H1 (cell line): ENCODE measurements around the gene PKP3. TPM values are rescaled to one million over a fixed set of nuclear protein-coding genes. Genes with fewer than 3 reads are reported as not detected.

Experiments
- CTCF ChIA-PET: fragments of 300-600 bp; sonication (Branson Sonifier 250); formaldehyde crosslinking; loops from one replicate; lab custom pipeline; 2021; ENCODE audit not compliant: partially characterized antibody; lab: Charles Lee
- POLR2A ChIA-PET: fragments of 300-600 bp; sonication (Branson Sonifier 250); formaldehyde crosslinking; loops from one replicate; lab custom pipeline; 2021; ENCODE audit warnings: inconsistent platforms; ENCODE audit not compliant: partially characterized antibody; lab: Charles Lee
- DNase-seq, 2 experiments: peaks; one replicate each; pipeline versions ENCODE4 v3.0.0 to v3.0.0-alpha.2; 2010 to 2022; ENCODE audit warnings: low spot score in 2 of 2, low read depth in 1 of 2, mixed read lengths in 1 of 2
- FAIRE-seq: peaks from 2 replicates; lab custom pipeline; 2011; peaks lifted over from hg19 to GRCh38; lab: Jason Lieb, UNC
- H2AFZ ChIP-seq: 2 replicates; pipeline ENCODE4 v1.8.1; 2012; ENCODE audit warnings: low read length, inconsistent platforms
- H2AK5ac ChIP-seq: 2 replicates; pipeline ENCODE4 v1.6.1; 2013; ENCODE audit warnings: low read depth, low read length
- H2BK120ac ChIP-seq: replicated peaks from 2 replicates; pipeline ENCODE3; 2013; ENCODE audit warnings: low read depth, low read length, inconsistent platforms
- H2BK12ac ChIP-seq: 2 replicates; pipeline ENCODE4 v1.6.1; 2013; ENCODE audit warnings: low read depth, low read length
- H2BK15ac ChIP-seq: 2 replicates; pipeline ENCODE4 v1.6.1; 2013; ENCODE audit warnings: low read length
- H2BK20ac ChIP-seq: 2 replicates; pipeline ENCODE4 v1.6.1; 2013; ENCODE audit warnings: low read length
- H2BK5ac ChIP-seq: 2 replicates; pipeline ENCODE4 v1.6.1; 2013; ENCODE audit warnings: low read depth, low read length
- H3K14ac ChIP-seq: 2 replicates; pipeline ENCODE4 v1.6.1; 2013; ENCODE audit warnings: inconsistent platforms; ENCODE audit not compliant: insufficient read length
- H3K18ac ChIP-seq: 2 replicates; pipeline ENCODE4 v1.6.1; 2013; ENCODE audit warnings: low read length; ENCODE audit errors: extremely low read depth
- H3K23ac ChIP-seq: 2 replicates; pipeline ENCODE4 v1.6.1; 2013; ENCODE audit warnings: inconsistent platforms; ENCODE audit not compliant: insufficient read length
- H3K23me2 ChIP-seq: 2 replicates; pipeline ENCODE4 v1.6.1; 2013; ENCODE audit warnings: low read depth, low read length
- H3K27ac ChIP-seq: 2 replicates; pipeline ENCODE4 v1.6.1; 2011; ENCODE audit warnings: low read depth, low read length, inconsistent platforms
- H3K27me3 ChIP-seq, 4 experiments: replicated peaks in 1 of 4; 1 replicate in 1 of 4; 2 replicates in 3 of 4; pipeline versions ENCODE4 v1.6.1 to v1.8.1; 2011 to 2013; ENCODE audit warnings: low read length in 3 of 4, mild to moderate bottlenecking in 3 of 4, inconsistent platforms in 2 of 4, mixed read lengths in 2 of 4, moderate library complexity in 1 of 4; ENCODE audit not compliant: control insufficient read depth in 3 of 4, insufficient read depth in 3 of 4; ENCODE audit errors: extremely low read depth in 1 of 4
- H3K36me3 ChIP-seq, 4 experiments: 2 replicates each; pipeline versions ENCODE4 v1.6.1 to v1.8.1; 2011 to 2013; ENCODE audit warnings: mild to moderate bottlenecking in 4 of 4, low read length in 3 of 4, moderate library complexity in 2 of 4, control low read depth in 1 of 4, inconsistent platforms in 1 of 4; ENCODE audit not compliant: insufficient read depth in 4 of 4, control insufficient read depth in 2 of 4
- H3K4ac ChIP-seq: replicated peaks from 2 replicates; pipeline ENCODE3; 2013; ENCODE audit warnings: low read length, low read depth, mixed read lengths, inconsistent platforms; ENCODE audit not compliant: insufficient read length
- H3K4me1 ChIP-seq, 4 experiments: replicated peaks in 1 of 4; 1 replicate in 1 of 4; 2 replicates in 3 of 4; pipeline versions ENCODE4 v1.6.1 to v1.8.1; 2011 to 2013; ENCODE audit warnings: low read length in 3 of 4, inconsistent platforms in 2 of 4, mixed read lengths in 1 of 4; ENCODE audit not compliant: insufficient read depth in 4 of 4, control insufficient read depth in 3 of 4
- H3K4me2 ChIP-seq, 2 experiments: 2 replicates each; pipeline versions ENCODE4 v1.6.1 to v1.8.1; 2011 to 2013; ENCODE audit warnings: low read depth in 2 of 2, low read length in 2 of 2, control low read depth in 1 of 2, inconsistent platforms in 1 of 2, mild to moderate bottlenecking in 1 of 2; ENCODE audit not compliant: insufficient read depth in 1 of 2
- H3K4me3 ChIP-seq, 4 experiments: fragments of 200-600, 300-600 bp in 1 of 4; sonication (generic), shearing (Covaris generic), sonication (Bioruptor Twin) in 1 of 4; 2 replicates each; pipeline versions ENCODE4 v1.5.1 to v1.8.1; 2011 to 2016; ENCODE audit warnings: low read length in 4 of 4, low read depth in 3 of 4, control low read depth in 2 of 4, inconsistent platforms in 2 of 4, mild to moderate bottlenecking in 2 of 4, mixed read lengths in 1 of 4, moderate library complexity in 1 of 4; ENCODE audit not compliant: insufficient read depth in 2 of 4; ENCODE audit errors: extremely low read depth in 1 of 4
- H3K56ac ChIP-seq: replicated peaks from 2 replicates; pipeline ENCODE3; 2013; ENCODE audit warnings: low read depth, mild to moderate bottlenecking, mixed read lengths, low read length, inconsistent platforms; ENCODE audit not compliant: insufficient read length
- H3K79me1 ChIP-seq: 2 replicates; pipeline ENCODE4 v1.6.1; 2013; ENCODE audit warnings: low read depth, low read length, control low read depth
- H3K79me2 ChIP-seq, 2 experiments: 2 replicates each; pipeline versions ENCODE4 v1.6.1 to v1.8.1; 2012 to 2013; ENCODE audit warnings: low read length in 2 of 2, mild to moderate bottlenecking in 2 of 2, inconsistent platforms in 1 of 2; ENCODE audit not compliant: insufficient read depth in 2 of 2, control insufficient read depth in 1 of 2
- H3K9ac ChIP-seq, 4 experiments: replicated peaks in 1 of 4; 1 replicate in 1 of 4; 2 replicates in 3 of 4; pipeline versions ENCODE4 v1.6.1 to v1.8.1; 2011 to 2013; ENCODE audit warnings: low read depth in 3 of 4, low read length in 3 of 4, control low read depth in 2 of 4, mild to moderate bottlenecking in 2 of 4, moderate library complexity in 2 of 4, inconsistent platforms in 1 of 4; ENCODE audit errors: extremely low read depth in 1 of 4
- H3K9me3 ChIP-seq, 2 experiments: 2 replicates each; pipeline versions ENCODE4 v1.6.1 to v1.8.1; 2012 to 2013; ENCODE audit warnings: mild to moderate bottlenecking in 2 of 2, moderate library complexity in 2 of 2, control low read depth in 1 of 2, inconsistent platforms in 1 of 2, low read depth in 1 of 2, low read length in 1 of 2, mixed read lengths in 1 of 2; ENCODE audit not compliant: insufficient read depth in 2 of 2
- H4K20me1 ChIP-seq, 2 experiments: replicated peaks in 1 of 2; 2 replicates each; pipeline versions ENCODE3 to v1.8.1; 2011 to 2013; ENCODE audit warnings: inconsistent platforms in 2 of 2, low read length in 2 of 2, mild to moderate bottlenecking in 1 of 2; ENCODE audit not compliant: insufficient read depth in 2 of 2, control insufficient read depth in 1 of 2
- H4K5ac ChIP-seq: 2 replicates; pipeline ENCODE4 v1.6.1; 2013; ENCODE audit warnings: low read length, low read depth, mixed read lengths, inconsistent platforms; ENCODE audit not compliant: insufficient read length
- H4K8ac ChIP-seq: 2 replicates; pipeline ENCODE4 v1.8.0; 2013; ENCODE audit warnings: mild to moderate bottlenecking, moderate library complexity, low read length, inconsistent platforms; ENCODE audit not compliant: insufficient read depth; ENCODE audit errors: extremely low read depth
- H4K91ac ChIP-seq: replicated peaks from 2 replicates; pipeline ENCODE3; 2013; ENCODE audit warnings: low read length, mixed read lengths, inconsistent platforms; ENCODE audit not compliant: insufficient read length
- BACH1 ChIP-seq: IDR thresholded peaks from 2 replicates; pipeline ENCODE4 v1.6.1; 2012; ENCODE audit warnings: low read length, improper control_type of control experiment
- JUN ChIP-seq: IDR thresholded peaks from 2 replicates; pipeline ENCODE4 v1.6.1; 2011; ENCODE audit warnings: low read depth, mild to moderate bottlenecking, improper control_type of control experiment, low read length
- PHF8 ChIP-seq: fragments of 200-600 bp; sonication (generic); conservative IDR thresholded peaks from 2 replicates; pipeline ENCODE4 v1.7.1; 2012; ENCODE audit warnings: low read depth, mild to moderate bottlenecking, inconsistent platforms, low read length, moderate library complexity
- RFX5 ChIP-seq: IDR thresholded peaks from 2 replicates; pipeline ENCODE4 v1.6.1; 2011; ENCODE audit warnings: low read depth, low read length, improper control_type of control experiment, borderline replicate concordance
- RNF2 ChIP-seq: fragments of 200-900, 300-1000 bp; sonication (generic); IDR thresholded peaks from 2 replicates; pipeline ENCODE4 v1.7.1; 2016; ENCODE audit warnings: borderline replicate concordance, low read depth, mild to moderate bottlenecking, antibody characterized with exemption, low read length; ENCODE audit not compliant: poor library complexity, severe bottlenecking; ENCODE audit errors: missing control alignments
- SP2 ChIP-seq: IDR thresholded peaks from 2 replicates; pipeline ENCODE4 v1.6.1; 2012; ENCODE audit warnings: mild to moderate bottlenecking, low read length, inconsistent platforms
- SUZ12 ChIP-seq: fragments of 200-600 bp; sonication (generic); IDR thresholded peaks from 2 replicates; pipeline ENCODE4 v1.6.1; 2012; ENCODE audit warnings: mild to moderate bottlenecking, inconsistent platforms, low read length, moderate library complexity, mixed read lengths
- TCF12 ChIP-seq: IDR thresholded peaks from 2 replicates; pipeline ENCODE4 v1.6.1; 2011; ENCODE audit warnings: low read depth, mild to moderate bottlenecking, low read length
- TEAD4 ChIP-seq: IDR thresholded peaks from 2 replicates; pipeline ENCODE4 v1.6.1; 2012; ENCODE audit warnings: low read depth, low read length, inconsistent platforms, mixed read lengths
- WGBS, 2 experiments: shearing (Covaris generic) in 1 of 2; methylation state at CpG; one replicate each; pipeline versions ENCODE4 v1.1.6 to v1.1.7; 2013 to 2015; ENCODE audit warnings: low lambda C conversion rate in 2 of 2, mixed read lengths in 2 of 2, inconsistent platforms in 1 of 2, low coverage in 1 of 2, missing lambda C conversion rate in 1 of 2; ENCODE audit not compliant: insufficient replicate concordance in 2 of 2, insufficient coverage in 1 of 2, insufficient read length in 1 of 2; ENCODE audit errors: extremely low coverage in 1 of 2, missing lambda C conversion rate in 1 of 2; 5-methylcytosine and 5-hydroxymethylcytosine counted together
- polyA plus RNA-seq, 7 experiments: library from polyadenylated mRNA; depleted of rRNA in 3 of 7; stranded (reverse) in 5 of 7; unstranded in 2 of 7; fragments of >200 nt in 5 of 7; fragments of 200-250 nt in 2 of 7; gene quantifications; 1 replicate in 5 of 7; 2 replicates in 1 of 7; 4 replicates in 1 of 7; pipeline versions ENCODE4 v1.2.1 to v1.2.3, GENCODE V29; 2011 to 2013; ENCODE audit warnings: missing spikeins in 2 of 7, mixed read lengths in 2 of 7
- total RNA-seq: library from RNA; stranded (reverse); fragmentation: NEBNext Ultra II Directional; extraction: Animal tissue kit (Norgen Biotek cat#: 25700); gene quantifications from 2 replicates; pipeline ENCODE4 v1.2.1, GENCODE V29; 2021

The PKP3 gene
- total and polyA plus RNA-seq, 2 of the 8 experiments (the other 6 are each of a cell fraction or from before 2014, with no cell fraction given), result 16.7 to 28.7 TPM

- H2AFZ ChIP-seq, result no peak overlapping the region
- no peak overlapping the region for H4K5ac ChIP-seq
- no peak overlapping the region for H3K27ac ChIP-seq
- no peak overlapping the region for H4K8ac ChIP-seq
- no peak overlapping the region for H3K23ac ChIP-seq
- no peak overlapping the region for H3K9ac ChIP-seq
- no peaks in the 10 kb centered on the region for H3K79me1 ChIP-seq
- no peak overlapping the region for H3K56ac ChIP-seq
- no peak overlapping the region for H2BK15ac ChIP-seq
- no peaks in the 10 kb centered on the region for H3K27me3 ChIP-seq
- DNase-seq (no peak), FAIRE-seq (no peak)
- H3K4me3 ChIP-seq, result no peak overlapping the region
- ChIA-PET CTCF (interaction anchor here (0.6 to 1.9 kb wide), 4 partner anchors 9 to 81 kb away, joined by 3 to 6 read pairs (median 4); no protein-coding TSS in a partner anchor), POLR2A (interaction anchor here (0.8 to 3.6 kb wide), 2 partner anchors 12 to 35 kb away, joined by 3 to 21 read pairs; partner anchors contain the start of gene PTDSS2)
- peaks cover 0 to 15% (median 7%) of the 10 kb centered on the region in 4 experiments; a peak in 5 of 7 replicates for H3K4me1 ChIP-seq
- H3K36me3 ChIP-seq, result 0 out of 8 replicates have a peak, but pooled peaks cover 0 to 2% (median 0%) of the 10 kb centered on the region in 4 experiments
- no peak overlapping the region for H3K18ac ChIP-seq
- peaks cover 2% of the 10 kb centered on the region; the same call in 1 of the 2 replicates for H3K23me2 ChIP-seq
- H2BK20ac ChIP-seq, result no peak overlapping the region
- no peak overlapping the region for H3K4me2 ChIP-seq
- H3K4ac ChIP-seq, result no peak overlapping the region
- H4K91ac ChIP-seq, result no peak overlapping the region
- H3K79me2 ChIP-seq, result no peaks in the 10 kb centered on the region
- H2BK5ac ChIP-seq, result no peak overlapping the region
- H2AK5ac ChIP-seq, result no peak overlapping the region
- no peak overlapping the region for H2BK12ac ChIP-seq
- H3K9me3 ChIP-seq, result peaks cover 6 to 10% of the 10 kb centered on the region in 2 experiments; a peak in 3 of 4 replicates
- H3K14ac ChIP-seq, result no peak overlapping the region
- H4K20me1 ChIP-seq, result no peaks in the 10 kb centered on the region
- WGBS, 2 experiments, result 93% methylated on average over 16 of the region's 21 CpGs; no CpG with 5 or more reads in 1 of the 2 experiments
- no peak overlapping the region for H2BK120ac ChIP-seq
- TF ChIP-seq JUN (no peak), TCF12 (no peak), PHF8 (no peak), SP2 (no peak), BACH1 (no peak), RFX5 (no peak), SUZ12 (no peak), RNF2 (no peak), TEAD4 (no peak)
Observed at GRCh38 chr11:438101-438844, 44.3 kb downstream of the PKP3 start.
